Muscle layer of colon (tissue), 2 donors: ENCODE data around the gene CCDC9.
A peak's percentile ranks its signal among the peaks of the same experiment; 100 is the strongest.

ENCODE experiments used
- H3K27ac ChIP-seq: one replicate; pipeline ENCODE4 v1.7.0; 2013; ENCODE audit warnings: low read depth, mild to moderate bottlenecking, low read length, moderate library complexity
- H3K27me3 ChIP-seq, 2 donors: one replicate each; pipeline ENCODE4 v1.7.0; 2013; ENCODE audit warnings: low read length in 2 of 2, mild to moderate bottlenecking in 2 of 2; ENCODE audit not compliant: insufficient read depth in 2 of 2, control insufficient read depth in 1 of 2
- H3K36me3 ChIP-seq: one replicate; pipeline ENCODE4 v1.7.0; 2013; ENCODE audit warnings: mild to moderate bottlenecking, low read length; ENCODE audit not compliant: insufficient read depth
- H3K4me1 ChIP-seq: one replicate; pipeline ENCODE4 v1.7.0; 2013; ENCODE audit warnings: mild to moderate bottlenecking, low read length; ENCODE audit not compliant: insufficient read depth
- H3K4me3 ChIP-seq, 2 donors: one replicate each; pipeline ENCODE4 v1.7.0; 2013; ENCODE audit warnings: low read length in 2 of 2, low read depth in 1 of 2, mild to moderate bottlenecking in 1 of 2, moderate library complexity in 1 of 2
- H3K9ac ChIP-seq: one replicate; pipeline ENCODE4 v1.7.0; 2013; ENCODE audit warnings: low read length
- H3K9me3 ChIP-seq: one replicate; pipeline ENCODE4 v1.7.0; 2013; ENCODE audit warnings: mild to moderate bottlenecking, low read length
- donor health status: abdominal sarcoma.
- donor health status: Adenocarcinoma of cecum.

Gene CCDC9

DNA sequence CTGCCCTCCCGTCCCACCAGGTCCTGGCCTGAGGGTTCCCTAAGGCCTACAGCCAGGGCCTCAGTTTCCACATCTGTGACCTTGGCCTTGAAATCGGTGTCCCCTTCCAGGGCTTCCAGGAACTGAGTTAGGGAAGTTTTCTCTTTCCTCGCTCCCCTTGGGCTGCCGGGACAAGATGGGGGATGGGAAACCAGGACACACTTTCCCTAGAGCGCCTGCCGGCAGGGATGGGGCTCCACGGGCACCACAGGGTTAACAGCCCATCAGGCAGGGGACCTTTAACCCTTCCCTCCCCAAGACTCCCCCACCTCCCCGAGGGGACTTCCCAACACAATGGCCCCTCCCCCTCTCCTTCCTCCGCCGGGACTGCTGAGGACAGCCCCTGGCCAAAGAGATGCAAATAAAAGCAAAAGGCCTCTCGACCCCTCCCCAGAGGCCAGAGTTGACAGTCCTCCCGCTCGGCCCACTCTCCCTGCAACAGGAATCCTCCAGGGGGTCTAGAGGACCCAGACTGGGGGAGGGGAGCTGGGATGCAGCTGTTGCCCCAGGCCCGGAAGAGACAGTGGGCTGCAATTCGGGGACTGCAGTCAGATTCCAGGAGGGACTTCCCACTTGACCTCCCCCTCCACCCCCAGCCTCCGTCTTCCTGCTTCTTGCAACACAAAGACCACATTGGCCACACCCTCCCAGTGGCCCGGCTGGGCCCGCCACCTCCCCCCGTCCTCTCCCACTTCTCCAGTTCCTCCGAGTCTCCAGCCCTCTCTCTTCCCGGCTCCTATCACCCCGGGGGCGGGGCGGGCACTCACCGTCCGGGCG, 28.8 kb upstream of the CCDC9 start:
- Histone ChIP-seq H3K9me3 (no peaks in the 10 kb centered on the region), H3K4me3 (peak overlapping the region; percentile 74 to 99), H3K27ac (peak overlapping the region; percentile 100), H3K36me3 (no peaks in the 10 kb centered on the region), H3K4me1 (peaks cover 42% of the 10 kb centered on the region), H3K27me3 (no peaks in the 10 kb centered on the region), H3K9ac (peak overlapping the region; percentile 71)

DNA sequence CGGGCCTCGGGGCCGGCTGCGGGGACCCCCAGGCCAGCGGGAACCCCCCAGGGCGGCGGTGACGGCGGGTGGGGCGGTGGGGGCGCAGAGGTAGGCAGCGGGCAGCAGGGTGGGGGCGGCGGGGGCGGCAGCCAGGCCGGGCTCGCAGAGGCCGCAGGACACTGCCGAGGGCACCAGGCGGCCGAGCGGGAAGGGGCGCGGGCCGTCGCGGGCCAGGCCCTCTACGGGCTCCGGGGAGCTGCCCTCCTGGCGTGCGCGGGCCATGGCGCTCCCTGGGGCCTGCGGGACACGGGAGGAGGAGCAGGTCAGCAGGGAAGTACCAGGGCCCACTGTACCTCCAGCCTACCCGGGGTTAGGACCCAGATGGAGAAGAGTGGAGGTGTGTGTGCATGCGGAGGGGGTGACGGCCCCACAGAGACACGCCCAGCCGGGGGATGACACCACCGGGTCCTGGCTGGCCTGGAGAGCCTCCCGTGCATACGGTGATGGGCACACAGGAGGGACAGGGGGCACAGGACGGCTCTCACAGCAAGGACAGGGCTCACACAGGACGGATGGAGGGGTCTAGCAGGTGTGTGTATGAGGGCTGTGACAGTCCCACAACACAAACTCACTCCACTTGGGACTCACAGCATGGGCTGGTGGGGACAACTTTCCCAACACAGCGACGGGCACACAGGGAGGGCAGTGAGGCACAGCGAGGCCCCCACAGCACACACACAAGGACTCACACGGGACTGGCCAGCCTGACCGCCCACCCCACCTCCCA, 28.0 kb upstream of the CCDC9 start:
- H3K4me3 ChIP-seq = peak overlapping the region; percentile 56 to 99
- H3K4me1 ChIP-seq = peaks cover 42% of the 10 kb centered on the region
- H3K27me3 ChIP-seq = no peaks in the 10 kb centered on the region
- H3K27ac ChIP-seq = peak overlapping the region; percentile 100
- H3K9me3 ChIP-seq = no peaks in the 10 kb centered on the region
- H3K36me3 ChIP-seq = no peaks in the 10 kb centered on the region
- peak overlapping the region; percentile 47 for H3K9ac ChIP-seq

DNA sequence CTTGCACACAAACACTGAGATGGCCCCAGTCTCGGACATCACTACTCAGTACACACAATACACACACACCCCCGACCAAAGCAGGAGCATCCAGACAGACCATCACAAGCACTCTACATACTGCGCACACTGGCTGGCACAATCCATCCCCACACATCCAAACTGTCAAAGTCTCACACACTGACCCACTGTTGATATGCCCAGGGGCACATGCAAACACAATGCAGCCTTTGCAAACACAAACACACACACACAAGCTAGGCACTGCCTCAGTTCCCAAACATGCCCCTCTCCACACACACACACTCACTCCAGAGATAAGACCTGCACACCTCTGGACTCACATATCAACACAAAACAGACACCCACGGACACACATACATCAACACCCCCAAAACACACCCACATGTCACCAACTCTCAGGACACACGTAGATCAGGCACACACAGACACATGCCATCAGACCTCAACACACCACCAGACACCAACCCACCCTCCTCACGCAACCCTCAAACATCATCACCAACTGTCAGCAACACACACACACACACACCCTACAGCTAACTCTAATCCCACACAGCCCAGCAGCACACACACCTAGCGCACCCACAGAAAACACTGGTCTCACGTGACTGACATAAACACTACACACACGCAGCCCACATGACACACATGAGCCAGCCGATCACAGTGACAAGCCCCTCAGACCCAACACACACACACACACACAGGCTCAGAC, 27.2 kb upstream of the CCDC9 start:
- Histone ChIP-seq H3K9me3 (no peaks in the 10 kb centered on the region), H3K4me3 (peak overlapping the region; percentile 56 to 99), H3K36me3 (no peaks in the 10 kb centered on the region), H3K9ac (peak overlapping the region; percentile 47), H3K4me1 (peaks cover 42% of the 10 kb centered on the region), H3K27me3 (no peaks in the 10 kb centered on the region), H3K27ac (peak overlapping the region; percentile 100)

DNA sequence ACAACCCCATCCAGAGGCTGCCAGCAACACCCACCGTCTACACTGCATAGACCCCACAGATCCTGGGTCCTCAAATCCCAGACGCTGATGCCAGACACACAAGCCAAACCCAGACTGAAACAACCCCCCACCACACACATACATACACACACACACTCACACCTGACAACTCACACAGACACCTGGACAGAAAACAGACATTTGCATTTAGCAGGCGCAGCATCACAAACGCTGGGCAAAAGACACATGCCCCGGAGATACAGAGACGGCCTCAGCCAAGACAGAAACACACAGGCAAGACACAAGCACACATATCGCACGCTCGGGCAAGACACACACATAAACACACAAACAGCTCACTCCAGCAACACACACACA, 26.7 kb upstream of the CCDC9 start:
- Histone ChIP-seq H3K4me1 (peaks cover 42% of the 10 kb centered on the region), H3K27me3 (no peaks in the 10 kb centered on the region), H3K27ac (peak overlapping the region; percentile 100), H3K36me3 (no peaks in the 10 kb centered on the region), H3K4me3 (peak overlapping the region; percentile 56 to 99), H3K9me3 (no peaks in the 10 kb centered on the region), H3K9ac (peak overlapping the region; percentile 30)

DNA sequence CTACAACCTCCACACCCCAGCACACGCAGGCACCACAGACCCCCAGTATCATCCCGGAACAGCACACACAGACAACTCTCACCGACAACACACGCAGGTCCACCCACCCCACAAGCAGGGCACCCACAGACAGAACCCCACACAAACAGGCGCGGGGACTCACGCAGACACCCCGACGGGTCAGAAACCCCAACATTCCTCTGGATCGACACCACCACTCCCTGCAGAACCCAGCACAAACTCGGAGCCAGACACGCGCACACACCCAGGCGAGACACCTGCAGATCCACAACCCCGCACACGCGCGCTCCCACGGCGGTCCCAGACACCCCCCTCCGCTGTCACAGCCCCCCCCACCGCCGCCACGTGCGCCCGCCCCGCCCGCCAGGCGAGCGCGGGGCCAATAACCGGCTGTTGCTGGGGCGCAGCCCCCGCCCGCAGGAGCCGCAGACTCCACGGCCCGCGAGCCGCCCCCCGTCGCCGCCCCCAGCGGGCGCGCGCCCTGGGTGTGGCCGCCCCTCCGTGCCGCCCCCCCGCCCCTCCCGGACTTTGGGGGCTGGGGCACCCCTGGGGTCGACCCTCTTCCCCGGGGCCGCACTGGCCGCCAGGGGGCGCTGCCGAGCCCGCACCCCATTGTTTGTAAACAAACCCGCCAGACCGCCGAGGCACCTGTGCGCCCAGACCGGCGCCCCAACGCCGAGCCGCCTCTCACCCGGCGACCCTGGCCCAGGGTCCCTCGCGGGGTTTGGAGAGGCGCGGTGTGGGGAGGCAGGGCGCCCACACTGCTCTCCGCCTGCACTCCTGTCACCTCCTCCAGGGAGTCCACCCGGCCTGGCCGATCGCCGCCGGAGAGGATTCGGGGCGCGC, 26.0 kb upstream of the CCDC9 start:
- Histone ChIP-seq H3K27me3 (no peaks in the 10 kb centered on the region), H3K36me3 (no peaks in the 10 kb centered on the region), H3K27ac (peak overlapping the region; percentile 100), H3K9me3 (no peaks in the 10 kb centered on the region), H3K9ac (peak overlapping the region; percentile 30), H3K4me1 (peaks cover 41% of the 10 kb centered on the region), H3K4me3 (peak overlapping the region; percentile 56 to 99)

DNA sequence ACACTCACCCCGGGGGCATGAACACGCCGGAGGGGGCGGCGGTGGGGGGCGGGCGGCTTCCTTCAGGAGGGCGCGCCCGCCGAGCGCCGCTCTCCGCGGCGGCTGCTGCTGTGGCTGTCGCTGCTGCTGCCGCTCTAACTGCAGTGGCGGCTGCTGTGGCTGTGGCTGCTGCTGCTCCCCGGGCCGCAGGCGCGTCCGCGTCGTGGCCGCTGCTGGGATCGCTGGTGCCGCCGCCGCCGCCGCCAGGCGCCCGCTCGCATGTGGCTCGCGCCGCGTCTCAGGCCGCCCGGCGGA, 25.5 kb upstream of the CCDC9 start, which contains the start of gene BBC3:
Gene BBC3, minus strand, starts transcription at position 279 of the 294 bp plus-strand sequence. CDS start 2,768 bp downstream, outside the sequence.
- Histone ChIP-seq H3K4me1 (peaks cover 36% of the 10 kb centered on the region), H3K4me3 (peak within 1 kb of the TSS; percentile 65 to 99), H3K9ac (peak within 1 kb of the TSS; percentile 30), H3K9me3 (no peaks in the 10 kb centered on the region), H3K27me3 (no peaks in the 10 kb centered on the region), H3K27ac (peak within 1 kb of the TSS; percentile 100), H3K36me3 (no peaks in the 10 kb centered on the region)

DNA sequence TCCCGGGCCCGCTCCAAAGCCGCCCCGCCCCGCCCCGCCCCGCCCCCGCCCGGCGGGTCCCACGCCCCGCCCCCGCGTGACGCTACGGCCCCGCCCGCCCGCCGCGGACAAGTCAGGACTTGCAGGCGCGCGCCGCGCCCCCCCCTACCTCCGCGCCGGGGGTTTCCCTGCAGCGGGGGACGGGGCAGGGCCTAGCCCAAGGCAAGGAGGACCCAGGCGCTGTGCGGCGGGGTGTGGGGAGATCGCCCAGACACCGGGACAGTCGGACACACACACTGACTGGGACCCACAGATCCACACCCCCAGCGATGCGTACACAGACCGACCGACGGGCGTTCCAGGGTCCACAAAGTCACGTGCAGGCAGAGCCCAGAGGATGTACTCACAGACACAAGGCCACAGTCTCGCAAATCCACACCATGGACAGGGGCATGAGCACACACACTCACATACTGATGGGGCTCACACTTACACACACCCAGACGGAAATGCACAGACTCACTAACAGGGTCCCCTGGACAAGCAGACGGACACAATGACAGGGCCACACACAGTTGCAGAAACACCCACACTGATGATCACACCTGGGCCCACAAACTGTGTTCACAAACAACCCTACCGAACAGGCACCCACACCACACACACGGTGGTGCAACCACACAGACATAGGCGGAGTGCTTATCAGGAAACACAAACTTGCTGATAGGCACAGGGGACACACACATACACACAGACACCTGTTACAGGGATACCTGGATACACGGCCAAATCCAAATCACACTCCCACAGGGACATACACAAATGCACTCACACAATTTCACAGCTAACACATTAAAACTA, 24.9 kb upstream of the CCDC9 start:
- H3K27me3 ChIP-seq = no peaks in the 10 kb centered on the region
- H3K36me3 ChIP-seq = no peaks in the 10 kb centered on the region
- H3K9ac ChIP-seq = peak overlapping the region; percentile 5
- H3K4me1 ChIP-seq = peaks cover 36% of the 10 kb centered on the region
- peak overlapping the region; percentile 98 for H3K27ac ChIP-seq
- peak overlapping the region; percentile 38 to 65 for H3K4me3 ChIP-seq
- H3K9me3 ChIP-seq = no peaks in the 10 kb centered on the region

DNA sequence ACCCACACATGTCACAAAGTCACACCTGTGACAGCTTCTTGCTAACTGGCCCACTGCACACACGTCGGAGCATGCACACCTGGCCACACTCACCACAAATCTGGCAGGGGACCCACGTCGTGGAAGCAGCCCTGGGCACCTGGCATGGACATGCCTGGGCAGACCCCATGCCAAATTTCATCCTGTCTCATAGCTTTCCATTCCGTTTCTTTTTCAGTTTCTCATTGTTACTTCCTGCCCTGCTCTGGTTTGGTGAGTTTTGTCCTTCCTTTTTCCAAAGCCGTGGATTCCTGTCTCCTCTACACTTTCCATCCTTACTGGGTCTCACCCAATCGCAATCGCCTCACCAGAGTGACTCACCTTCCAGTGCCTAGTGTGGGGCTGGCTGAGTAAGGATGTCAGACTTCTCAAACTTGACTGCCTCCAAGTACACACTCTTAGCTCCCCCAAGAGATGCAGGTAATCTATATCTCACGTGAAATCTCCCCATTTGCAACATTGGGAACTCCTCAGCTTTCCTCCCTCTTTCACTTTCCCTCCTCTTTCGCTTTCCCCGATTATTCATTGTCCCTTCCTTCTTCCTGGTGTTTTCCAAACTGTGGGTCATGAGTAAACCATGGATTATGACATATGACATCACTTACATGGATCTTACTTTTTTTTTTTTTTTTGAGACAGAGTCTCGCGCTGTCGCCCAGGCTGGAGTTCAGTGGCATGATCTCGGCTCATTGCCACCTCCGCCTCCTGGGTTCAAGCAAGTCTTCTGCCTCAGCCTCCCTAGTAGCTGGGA, 23.7 kb upstream of the CCDC9 start:
- H3K36me3 ChIP-seq = no peaks in the 10 kb centered on the region
- H3K9ac ChIP-seq = no peak overlapping the region
- peaks cover 25% of the 10 kb centered on the region for H3K4me1 ChIP-seq
- H3K27ac ChIP-seq = peak overlapping the region; percentile 59
- no peak overlapping the region for H3K4me3 ChIP-seq
- no peaks in the 10 kb centered on the region for H3K9me3 ChIP-seq
- no peaks in the 10 kb centered on the region for H3K27me3 ChIP-seq

DNA sequence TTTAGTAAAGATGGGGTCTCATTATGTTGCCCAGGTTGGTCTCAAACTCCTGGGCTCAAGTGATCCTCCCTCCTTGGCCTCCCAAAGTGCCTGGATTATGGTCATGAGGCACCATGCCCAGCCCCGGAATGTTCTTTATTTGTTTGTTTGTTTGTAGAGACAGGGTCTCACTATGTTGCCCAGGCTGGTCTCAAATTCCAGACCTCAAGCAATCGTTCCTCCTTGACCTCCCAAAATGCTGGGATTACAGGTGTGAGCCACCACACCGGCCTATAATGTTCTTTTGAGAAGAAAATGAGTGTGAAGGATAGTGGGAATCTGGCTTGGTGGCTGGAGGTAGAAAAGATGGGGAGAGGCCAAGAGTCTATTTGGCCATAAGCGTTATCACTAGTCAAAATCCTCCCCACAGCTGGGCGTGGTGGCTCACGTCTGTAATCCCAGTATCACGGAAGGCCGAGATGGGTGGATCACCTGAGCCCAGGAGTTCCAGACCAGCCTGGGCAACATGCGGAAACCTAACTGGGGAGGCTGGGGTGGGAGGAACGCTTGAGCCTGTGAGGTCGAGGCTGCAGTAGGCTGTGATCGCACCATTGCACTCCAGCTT, 20.2 kb upstream of the CCDC9 start:
- Histone ChIP-seq H3K4me1 (peaks cover 25% of the 10 kb centered on the region), H3K9me3 (no peaks in the 10 kb centered on the region), H3K4me3 (no peak overlapping the region), H3K36me3 (no peaks in the 10 kb centered on the region), H3K27ac (no peak overlapping the region), H3K9ac (no peak overlapping the region), H3K27me3 (peaks cover 0 to 8% of the 10 kb centered on the region in 2 donors)
